ENCODE measurements around the gene CRELD2. TPM values are rescaled to one million over a fixed set of nuclear protein-coding genes. Genes with fewer than 3 reads are reported as not detected.
A peak's percentile ranks its signal among the peaks of the same experiment; 100 is the strongest.

The CRELD2 gene
- total and polyA plus RNA-seq, 3 donors from 2014 or later: 57.9 to 64.2 (median 58.3) TPM

GRCh38 chr22:49968831-49969661 lies 50.6 kb downstream of the CRELD2 start:
- no peak for DNase-seq
- intact Hi-C loops (cut with DNase I; ENCODE audit: low total_unique reads): no loop called here
- peaks cover 57% of the 10 kb centered on the region for H3K4me1 ChIP-seq

GRCh38 chr22:49969751-49970527 lies 51.5 kb downstream of the CRELD2 start:
- intact Hi-C loops (cut with DNase I; ENCODE audit: low total_unique reads): no loop called here
- peaks cover 49% of the 10 kb centered on the region for H3K4me1 ChIP-seq
- 72 to 80% methylated on average over 3 to 8 of the region's 8 CpGs for WGBS, 2 donors

More at GRCh38 chr22:49968831-49969661, 50.6 kb downstream of the CRELD2 start:
- Histone ChIP-seq H3K36me3 (ENCODE audit: low read depth, missing control alignments) (no peaks in the 10 kb centered on the region), H3K9me3 (no peaks in the 10 kb centered on the region), H3K27ac (peak overlapping the region in 1 of 2 donors; percentile 59), H3K27me3 (no peaks in the 10 kb centered on the region), H3K4me3 (no peak overlapping the region)
- WGBS, 2 donors: 84 to 98% methylated on average over 3 to 15 of the region's 16 CpGs
- TF ChIP-seq CTCF (IDR thresholded peaks at IDR 0.05): no peak
- TF ChIP-seq POLR2A (IDR thresholded peaks at IDR 0.05): no peak

GRCh38 chr22:49970528-49971231 lies 52.2 kb downstream of the CRELD2 start:
- 13 to 17% methylated on average over 10 to 31 of the region's 32 CpGs for WGBS, 2 donors

More at GRCh38 chr22:49969751-49970527, 51.5 kb downstream of the CRELD2 start:
- no peaks in the 10 kb centered on the region for H3K36me3 ChIP-seq (ENCODE audit: low read depth, missing control alignments)
- H3K27ac ChIP-seq: peak overlapping the region in 1 of 2 donors; percentile 59
- no peak for DNase-seq
- H3K4me3 ChIP-seq: no peak overlapping the region
- TF ChIP-seq POLR2A (IDR thresholded peaks at IDR 0.05) (no peak), CTCF (IDR thresholded peaks at IDR 0.05) (no peak)
- H3K27me3 ChIP-seq: no peaks in the 10 kb centered on the region
- H3K9me3 ChIP-seq: no peaks in the 10 kb centered on the region

More at GRCh38 chr22:49970528-49971231, 52.2 kb downstream of the CRELD2 start:
- Histone ChIP-seq H3K27ac (peak overlapping the region; percentile 73 to 84), H3K4me3 (peak overlapping the region; percentile 43 to 54), H3K36me3 (ENCODE audit: low read depth, missing control alignments) (no peaks in the 10 kb centered on the region), H3K4me1 (peaks cover 46% of the 10 kb centered on the region), H3K27me3 (no peaks in the 10 kb centered on the region), H3K9me3 (no peaks in the 10 kb centered on the region)
- peak; percentile 95 for DNase-seq
- intact Hi-C loops (cut with DNase I; ENCODE audit: low total_unique reads): no loop called here
- TF ChIP-seq POLR2A (IDR thresholded peaks at IDR 0.05) (no peak), CTCF (IDR thresholded peaks at IDR 0.05) (no peak)
